Measurements from ENCODE around the gene HAL. TPM values are rescaled to one million over a fixed set of nuclear protein-coding genes. Genes with fewer than 3 reads are reported as not detected.

Gene HAL
- total RNA-seq, 1 donor from 2014 or later = not detected

DNA sequence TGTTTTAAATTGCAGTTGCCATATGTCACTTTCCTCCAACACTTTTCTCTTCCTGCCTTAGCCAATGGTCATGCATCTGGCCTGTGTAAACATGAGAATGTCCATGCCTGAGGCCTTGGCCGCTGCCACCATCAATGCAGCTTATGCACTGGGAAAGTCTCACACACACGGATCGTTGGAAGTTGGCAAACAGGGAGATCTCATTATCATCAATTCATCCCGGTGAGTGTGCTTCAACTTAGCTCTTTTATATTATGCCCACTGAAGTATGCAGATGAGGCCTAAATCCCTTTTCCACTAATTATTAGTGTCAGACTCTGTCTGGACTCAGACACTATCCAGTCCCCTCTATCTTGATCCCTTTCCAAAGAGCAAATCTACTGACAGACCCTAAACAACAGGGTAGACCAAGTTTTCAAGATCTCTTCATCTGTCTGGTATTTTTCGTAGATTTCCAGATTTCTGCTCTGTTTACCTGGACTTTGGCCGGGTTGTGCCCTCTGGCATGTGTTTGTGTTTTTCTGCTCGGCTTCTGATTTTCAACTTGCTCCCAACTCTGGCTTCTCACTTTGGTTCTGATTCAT, 29.8 kb downstream of the HAL start:
- Histone ChIP-seq H3K27ac (replicated peaks) (no peak overlapping the region), H3K27me3 (ENCODE audit: low read depth) (no peaks in the 10 kb centered on the region), H3K4me1 (no peaks in the 10 kb centered on the region), H3K36me3 (no peaks in the 10 kb centered on the region), H3K9me3 (replicated peaks) (no peaks in the 10 kb centered on the region), H3K4me3 (no peak overlapping the region)
- intact Hi-C loops (cut with micrococcal nuclease) = no loop called here
- DNase-seq = no peak
- no peak for TF ChIP-seq CTCF (IDR thresholded peaks at IDR 0.05; ENCODE audit: borderline replicate concordance)

DNA sequence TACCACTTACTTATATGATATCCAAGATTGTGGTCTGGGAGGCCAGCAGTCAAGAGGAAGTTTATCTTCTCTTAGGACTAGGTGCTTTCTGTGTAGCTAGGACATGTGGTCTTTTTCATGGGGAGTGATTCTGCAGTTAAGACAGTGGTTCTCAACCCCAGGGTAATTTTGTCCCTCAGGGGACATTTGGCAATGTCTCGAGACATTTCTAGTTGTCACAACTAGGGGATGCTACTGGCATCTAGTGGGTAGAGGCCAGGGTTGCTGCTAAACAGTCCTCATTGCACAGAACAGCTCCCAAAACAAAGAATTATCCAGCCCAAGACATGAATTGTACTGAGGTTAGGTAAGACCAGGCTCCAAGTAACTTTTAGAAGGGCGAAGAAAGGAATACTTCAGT, 33.0 kb downstream of the HAL start:
- intact Hi-C loops (cut with micrococcal nuclease) = no loop called here
- H3K27ac ChIP-seq (replicated peaks) = no peak overlapping the region
- no peaks in the 10 kb centered on the region for H3K27me3 ChIP-seq (ENCODE audit: low read depth)
- DNase-seq = no peak
- no peak for TF ChIP-seq CTCF (IDR thresholded peaks at IDR 0.05; ENCODE audit: borderline replicate concordance)
- no peak overlapping the region for H3K4me3 ChIP-seq
- H3K36me3 ChIP-seq = no peaks in the 10 kb centered on the region
- H3K4me1 ChIP-seq = no peaks in the 10 kb centered on the region
- no peaks in the 10 kb centered on the region for H3K9me3 ChIP-seq (replicated peaks)

DNA sequence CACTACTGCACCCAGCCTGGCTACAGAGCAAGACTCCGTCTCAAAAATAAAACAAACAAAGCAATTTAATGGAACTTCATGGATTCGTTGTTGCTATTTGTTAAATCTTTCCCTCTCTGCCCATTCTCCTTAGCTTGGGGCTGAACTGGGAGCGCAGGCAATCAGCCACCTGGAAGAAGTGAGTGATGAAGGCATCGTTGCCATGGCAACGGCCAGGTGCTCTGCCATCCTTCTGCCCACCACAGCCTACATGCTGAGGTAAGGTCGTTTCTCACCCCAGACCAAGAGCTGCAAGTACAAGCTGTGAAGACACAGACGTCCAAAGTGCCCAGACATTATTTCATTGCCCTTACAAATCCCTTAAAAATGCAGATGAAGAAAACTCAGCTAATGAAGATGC, 33.9 kb downstream of the HAL start:
- Histone ChIP-seq H3K9me3 (replicated peaks) (no peaks in the 10 kb centered on the region), H3K27ac (replicated peaks) (no peak overlapping the region), H3K27me3 (ENCODE audit: low read depth) (no peaks in the 10 kb centered on the region), H3K4me3 (no peak overlapping the region), H3K4me1 (no peaks in the 10 kb centered on the region), H3K36me3 (no peaks in the 10 kb centered on the region)
- intact Hi-C loops (cut with micrococcal nuclease) = no loop called here
- TF ChIP-seq CTCF (IDR thresholded peaks at IDR 0.05; ENCODE audit: borderline replicate concordance) = no peak
- no peak for DNase-seq

DNA sequence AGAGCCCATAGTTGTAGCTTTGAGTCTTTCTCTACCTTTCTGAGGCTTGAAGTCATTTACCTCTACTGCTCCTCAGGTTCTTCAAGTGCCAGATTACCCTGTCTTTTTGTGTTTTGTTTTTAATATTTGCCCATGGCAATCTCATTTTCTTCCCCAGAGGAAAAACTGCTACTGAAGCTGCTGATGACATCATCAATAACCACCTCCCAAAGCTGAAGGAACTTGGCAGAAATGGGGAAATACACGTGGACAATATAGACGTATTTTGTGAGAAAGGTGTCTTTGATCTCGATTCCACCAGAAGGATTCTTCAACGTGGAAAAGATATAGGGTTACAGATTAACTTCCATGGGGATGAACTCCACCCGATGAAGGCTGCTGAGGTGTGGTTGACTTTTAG, 35.9 kb downstream of the HAL start:
- Histone ChIP-seq H3K36me3 (no peaks in the 10 kb centered on the region), H3K27ac (replicated peaks) (no peak overlapping the region), H3K27me3 (ENCODE audit: low read depth) (peaks cover 6% of the 10 kb centered on the region), H3K4me1 (no peaks in the 10 kb centered on the region), H3K9me3 (replicated peaks) (no peaks in the 10 kb centered on the region), H3K4me3 (no peak overlapping the region)
- intact Hi-C loops (cut with micrococcal nuclease) = no loop called here
- DNase-seq = no peak
- TF ChIP-seq CTCF (IDR thresholded peaks at IDR 0.05; ENCODE audit: borderline replicate concordance) = no peak

DNA sequence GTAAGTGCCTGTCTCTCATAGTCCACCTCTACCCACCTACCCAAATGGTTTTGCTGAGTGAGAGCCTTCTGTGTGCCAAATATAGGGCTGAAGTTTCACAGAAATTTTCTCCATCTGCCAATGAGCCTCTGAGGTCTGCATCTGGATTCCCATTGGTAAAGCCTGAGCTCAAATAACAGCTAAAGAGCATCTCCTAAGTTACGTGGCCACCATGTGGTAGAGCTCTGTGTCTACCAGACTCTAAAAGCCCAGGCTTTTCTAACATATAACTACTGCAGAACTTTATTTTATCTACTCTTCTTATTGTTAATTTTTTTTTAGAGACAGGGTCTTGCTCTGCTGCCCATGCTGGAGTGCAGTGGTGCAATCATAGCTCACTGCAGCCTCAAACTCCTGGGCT, 37.0 kb downstream of the HAL start:
- Histone ChIP-seq H3K36me3 (no peaks in the 10 kb centered on the region), H3K27me3 (ENCODE audit: low read depth) (peaks cover 6% of the 10 kb centered on the region), H3K9me3 (replicated peaks) (no peaks in the 10 kb centered on the region), H3K4me1 (no peaks in the 10 kb centered on the region), H3K27ac (replicated peaks) (no peak overlapping the region), H3K4me3 (no peak overlapping the region)
- peak; percentile 28 for TF ChIP-seq CTCF (IDR thresholded peaks at IDR 0.05; ENCODE audit: borderline replicate concordance)
- DNase-seq = no peak
- intact Hi-C loops (cut with micrococcal nuclease) = no loop called here

Data from left ventricle myocardium inferior (tissue), 1 donor.